ENCODE data around the gene TSG101. TPM values are rescaled to one million over a fixed set of nuclear protein-coding genes. Genes with fewer than 3 reads are reported as not detected.
A peak's percentile ranks its signal among the peaks of the same experiment; 100 is the strongest.

Gene TSG101, protein sequence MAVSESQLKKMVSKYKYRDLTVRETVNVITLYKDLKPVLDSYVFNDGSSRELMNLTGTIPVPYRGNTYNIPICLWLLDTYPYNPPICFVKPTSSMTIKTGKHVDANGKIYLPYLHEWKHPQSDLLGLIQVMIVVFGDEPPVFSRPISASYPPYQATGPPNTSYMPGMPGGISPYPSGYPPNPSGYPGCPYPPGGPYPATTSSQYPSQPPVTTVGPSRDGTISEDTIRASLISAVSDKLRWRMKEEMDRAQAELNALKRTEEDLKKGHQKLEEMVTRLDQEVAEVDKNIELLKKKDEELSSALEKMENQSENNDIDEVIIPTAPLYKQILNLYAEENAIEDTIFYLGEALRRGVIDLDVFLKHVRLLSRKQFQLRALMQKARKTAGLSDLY
- total RNA-seq (46.2 TPM), polyA plus RNA-seq (58.6 TPM)

DNA sequence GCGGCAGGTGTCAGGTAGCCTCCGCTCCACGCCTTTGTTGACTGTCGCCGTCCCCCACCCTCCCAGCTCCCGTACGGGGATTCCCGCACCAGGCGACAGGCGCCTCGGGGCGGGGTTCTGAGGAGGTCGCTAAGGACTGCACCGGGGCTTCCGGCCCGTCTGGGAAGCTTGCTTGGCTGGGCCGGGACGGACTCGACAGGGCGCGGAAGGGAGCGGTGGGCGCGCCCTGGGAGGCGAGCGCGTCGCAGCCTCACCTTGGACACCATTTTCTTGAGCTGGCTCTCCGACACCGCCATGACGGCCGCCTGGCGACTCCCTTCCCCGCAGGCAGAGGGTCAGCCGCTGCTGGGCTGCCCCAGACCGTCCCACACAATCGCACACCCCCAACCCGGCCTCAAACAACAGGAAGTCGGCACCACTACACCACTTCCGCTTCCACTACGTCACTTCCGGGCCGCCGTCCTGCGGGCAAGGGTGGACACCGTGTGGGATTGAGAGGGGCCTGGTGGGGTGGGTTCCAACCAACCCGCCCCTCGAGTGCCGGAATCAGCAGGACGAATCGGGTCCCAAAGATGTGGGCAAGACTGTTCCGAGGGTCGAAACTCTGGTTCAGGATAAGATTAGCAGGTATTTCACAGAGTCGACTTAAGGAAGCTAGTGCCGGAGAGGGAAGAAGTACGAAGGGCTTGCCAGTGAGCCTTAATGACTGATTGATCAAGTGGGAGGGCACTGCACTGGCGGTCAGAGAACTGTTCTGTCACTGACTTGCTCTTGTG is at the start of gene TSG101:
TSS of gene TSG101 (minus strand) at position 422 of the 776 bp plus-strand sequence. CDS start at position 296, 126 bp downstream.
- under 1% methylated on average over 57 of the region's 57 CpGs for WGBS
- peak; percentile 95 for DNase-seq (ENCODE audit: extremely low spot score)
- Histone ChIP-seq H3K27ac (ENCODE audit: low read depth) (peak within 1 kb of the TSS; percentile 98), H3K4me1 (ENCODE audit: insufficient read depth) (no peaks in the 10 kb centered on the region), H3K4me3 (ENCODE audit: low read depth, low read length) (peak within 1 kb of the TSS; percentile 96), H3K36me3 (ENCODE audit: insufficient read depth) (no peaks in the 10 kb centered on the region)

DNA sequence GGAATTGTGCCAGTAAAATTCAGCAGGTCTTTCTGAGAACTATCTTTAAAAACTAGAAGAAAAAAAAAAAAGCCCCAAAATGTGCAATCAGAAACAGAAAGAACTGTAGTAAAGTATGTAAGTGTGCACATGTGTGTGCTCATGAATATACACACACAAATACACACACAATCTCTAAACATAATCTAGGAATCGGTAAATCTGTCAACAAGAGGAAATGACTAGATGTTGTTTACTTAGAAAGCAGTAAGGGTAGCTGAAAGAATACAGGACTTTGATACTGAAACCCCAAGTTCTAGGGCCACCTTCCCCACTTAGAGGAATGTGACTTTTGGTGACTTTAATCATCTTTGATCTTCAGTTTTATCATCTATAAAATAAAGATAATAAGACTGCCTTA is 48.6 kb upstream of the TSG101 start:
- Histone ChIP-seq H3K4me3 (ENCODE audit: low read depth, low read length) (no peak overlapping the region), H3K27ac (ENCODE audit: low read depth) (no peak overlapping the region), H3K4me1 (ENCODE audit: insufficient read depth) (no peaks in the 10 kb centered on the region), H3K36me3 (ENCODE audit: insufficient read depth) (peaks cover 3% of the 10 kb centered on the region)
- no peak for DNase-seq (ENCODE audit: extremely low spot score)
- WGBS: 65% methylated on average over 1 of the region's 1 CpG

DNA sequence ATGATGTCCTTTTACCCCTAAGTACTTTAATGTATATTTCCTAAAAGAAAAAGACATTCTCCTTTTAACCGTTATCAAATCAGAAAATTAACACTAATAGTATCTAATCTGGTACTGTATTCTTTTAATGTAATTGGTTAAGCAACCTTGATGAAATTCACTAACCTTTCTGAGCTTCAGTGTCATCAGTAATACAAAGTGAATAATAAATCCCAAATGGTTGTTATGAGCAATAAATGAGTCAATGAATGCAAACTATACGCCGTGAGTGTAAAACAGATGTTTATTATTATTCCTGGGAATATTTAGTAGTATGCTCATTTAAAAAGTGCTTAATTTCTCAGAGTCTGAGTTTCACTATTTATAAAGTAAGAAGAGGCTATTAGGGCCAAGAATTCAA is 40.3 kb upstream of the TSG101 start:
- WGBS: 91% methylated on average over 3 of the region's 3 CpGs

DNA sequence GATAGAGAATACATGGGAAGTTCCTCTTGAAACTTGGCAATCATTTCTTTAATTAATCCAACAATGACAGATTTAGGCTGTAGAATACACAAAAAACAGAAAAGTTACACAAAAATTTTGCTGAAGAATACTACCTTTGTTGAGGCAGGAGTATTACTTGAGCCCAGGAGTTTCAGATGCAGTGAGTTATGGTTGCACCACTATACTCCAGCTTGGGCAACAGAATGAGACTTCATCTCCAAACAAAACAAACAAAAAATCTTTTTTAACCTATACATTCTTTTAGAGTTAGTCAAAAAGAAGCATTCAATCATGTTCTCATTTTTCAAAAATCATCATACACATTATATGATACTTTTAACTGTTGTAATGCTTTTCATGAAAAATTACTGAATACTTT is 39.7 kb upstream of the TSG101 start:
- DNase-seq (ENCODE audit: extremely low spot score): no peak
- no peak overlapping the region for H3K27ac ChIP-seq (ENCODE audit: low read depth)
- no peaks in the 10 kb centered on the region for H3K4me1 ChIP-seq (ENCODE audit: insufficient read depth)
- no peak overlapping the region for H3K4me3 ChIP-seq (ENCODE audit: low read depth, low read length)
- peaks cover 3% of the 10 kb centered on the region for H3K36me3 ChIP-seq (ENCODE audit: insufficient read depth)

More for the DNA sequence above, 40.3 kb upstream of the TSG101 start:
- Histone ChIP-seq H3K27ac (ENCODE audit: low read depth) (no peak overlapping the region), H3K4me3 (ENCODE audit: low read depth, low read length) (no peak overlapping the region), H3K36me3 (ENCODE audit: insufficient read depth) (peaks cover 3% of the 10 kb centered on the region), H3K4me1 (ENCODE audit: insufficient read depth) (no peaks in the 10 kb centered on the region)
- DNase-seq (ENCODE audit: extremely low spot score): no peak

DNA sequence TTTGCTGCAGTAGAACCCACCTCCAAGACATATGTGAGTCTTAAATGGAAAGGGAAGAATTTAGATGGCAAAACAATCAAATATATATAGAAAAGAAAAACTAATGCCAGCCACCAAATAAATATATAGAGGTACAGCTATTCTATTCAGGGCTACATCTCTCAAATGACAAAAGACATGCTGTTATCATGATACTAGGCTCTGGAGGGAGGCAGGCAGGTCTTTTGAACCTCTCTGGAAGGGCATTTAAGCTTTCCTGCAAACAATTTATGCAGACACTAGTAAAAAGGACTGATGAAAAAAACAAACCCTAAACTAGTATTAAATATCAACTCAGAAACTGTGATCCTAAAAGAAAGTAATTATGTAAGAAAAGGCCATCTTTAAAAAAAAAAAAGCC is 37.4 kb upstream of the TSG101 start:
- Histone ChIP-seq H3K27ac (ENCODE audit: low read depth) (no peak overlapping the region), H3K36me3 (ENCODE audit: insufficient read depth) (peaks cover 1% of the 10 kb centered on the region), H3K4me1 (ENCODE audit: insufficient read depth) (no peaks in the 10 kb centered on the region), H3K4me3 (ENCODE audit: low read depth, low read length) (no peak overlapping the region)
- no peak for DNase-seq (ENCODE audit: extremely low spot score)

DNA sequence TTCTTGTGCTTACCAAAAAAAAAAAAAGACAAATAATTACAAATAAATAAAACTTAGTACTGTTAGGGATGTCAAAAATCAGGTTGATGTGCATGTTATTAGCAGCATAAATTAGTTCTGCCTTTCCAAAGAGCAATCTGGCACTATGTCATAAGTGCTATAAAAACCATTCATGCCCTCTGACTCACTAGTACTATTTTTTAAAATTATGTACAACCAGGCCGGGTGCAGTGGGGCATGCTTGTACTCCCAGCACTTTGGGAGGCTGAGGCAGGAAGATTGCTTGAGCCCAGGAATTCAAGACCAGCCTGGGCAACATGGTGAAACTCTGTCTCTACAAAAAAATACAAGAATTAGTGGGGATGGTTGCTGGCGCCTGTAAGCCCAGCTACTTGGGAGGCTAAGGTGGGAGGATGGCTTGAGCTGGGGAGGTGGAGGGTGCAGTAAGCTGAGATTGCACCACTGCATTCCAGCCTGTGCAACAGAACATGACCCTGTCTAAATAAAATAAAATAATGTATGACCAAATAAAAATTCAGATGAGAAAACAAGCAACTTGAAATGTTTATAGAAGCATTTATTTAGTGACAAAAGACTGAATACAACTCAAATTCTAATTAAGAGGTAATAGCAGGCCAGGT is 36.5 kb upstream of the TSG101 start:
- Histone ChIP-seq H3K4me1 (ENCODE audit: insufficient read depth) (no peaks in the 10 kb centered on the region), H3K36me3 (ENCODE audit: insufficient read depth) (peaks cover 1% of the 10 kb centered on the region), H3K27ac (ENCODE audit: low read depth) (no peak overlapping the region), H3K4me3 (ENCODE audit: low read depth, low read length) (no peak overlapping the region)
- no peak for DNase-seq (ENCODE audit: extremely low spot score)
- WGBS: 95% methylated on average over 2 of the region's 2 CpGs

DNA sequence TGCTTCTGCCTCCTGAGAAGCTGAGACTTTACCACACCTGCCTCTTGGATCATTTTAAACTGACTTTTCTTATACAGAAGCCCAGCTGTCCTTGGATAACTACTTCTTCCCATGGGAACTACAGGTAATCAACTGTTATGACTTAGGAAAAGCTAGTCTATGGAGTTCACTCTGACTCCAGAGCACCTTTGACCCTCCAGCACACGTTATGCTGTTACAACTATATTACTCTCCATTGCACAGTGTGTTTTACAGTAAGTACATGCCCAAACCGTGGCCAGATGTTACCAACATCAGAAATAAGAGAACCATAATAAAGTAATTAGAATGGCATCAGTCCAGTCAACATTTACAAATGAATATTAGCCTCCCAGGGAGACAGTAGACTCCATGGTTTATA is 21.3 kb upstream of the TSG101 start:
- no peak for DNase-seq (ENCODE audit: extremely low spot score)
- no peaks in the 10 kb centered on the region for H3K4me1 ChIP-seq (ENCODE audit: insufficient read depth)
- WGBS: 84% methylated on average over 2 of the region's 2 CpGs
- H3K4me3 ChIP-seq (ENCODE audit: low read depth, low read length): no peak overlapping the region
- no peaks in the 10 kb centered on the region for H3K36me3 ChIP-seq (ENCODE audit: insufficient read depth)
- H3K27ac ChIP-seq (ENCODE audit: low read depth): no peak overlapping the region

DNA sequence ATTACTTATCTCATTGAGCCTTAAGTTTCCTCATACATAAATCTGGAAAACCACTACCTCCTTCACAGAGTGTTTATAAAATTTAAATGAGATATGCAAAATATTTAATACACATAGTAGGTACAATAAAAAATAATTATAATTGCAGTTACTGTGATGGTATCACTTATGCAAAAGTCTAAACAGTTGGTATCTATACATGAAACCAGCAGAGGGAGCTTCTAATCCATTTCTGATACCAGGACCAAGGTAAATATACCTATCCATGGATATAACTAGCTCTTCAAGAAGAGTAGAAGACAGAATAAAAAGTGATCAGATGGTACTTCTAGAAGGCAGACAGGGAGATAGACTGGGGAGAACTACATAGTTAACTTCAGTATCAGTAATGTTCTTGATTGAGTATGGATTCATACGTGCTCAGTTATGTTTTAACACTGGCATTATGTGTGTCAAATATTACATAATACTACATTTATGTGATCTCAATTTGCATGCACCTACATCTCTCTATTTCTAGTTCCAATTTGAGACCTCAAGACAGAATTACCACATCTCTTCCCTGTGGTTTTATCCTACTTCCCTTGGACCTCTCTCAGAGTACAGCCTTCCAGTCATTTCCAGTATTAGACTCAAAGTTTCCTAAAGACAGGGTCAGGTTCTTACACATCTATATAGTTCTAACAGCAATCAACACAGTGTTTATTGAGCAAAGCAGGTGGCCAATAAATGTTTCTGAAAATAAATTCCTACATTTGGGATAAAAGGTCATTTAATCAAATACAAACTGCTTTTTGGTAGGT is 13.7 kb upstream of the TSG101 start:
- WGBS: 91% methylated on average over 1 of the region's 1 CpG
- Histone ChIP-seq H3K4me3 (ENCODE audit: low read depth, low read length) (no peak overlapping the region), H3K27ac (ENCODE audit: low read depth) (no peak overlapping the region), H3K4me1 (ENCODE audit: insufficient read depth) (no peaks in the 10 kb centered on the region), H3K36me3 (ENCODE audit: insufficient read depth) (no peaks in the 10 kb centered on the region)
- no peak for DNase-seq (ENCODE audit: extremely low spot score)

DNA sequence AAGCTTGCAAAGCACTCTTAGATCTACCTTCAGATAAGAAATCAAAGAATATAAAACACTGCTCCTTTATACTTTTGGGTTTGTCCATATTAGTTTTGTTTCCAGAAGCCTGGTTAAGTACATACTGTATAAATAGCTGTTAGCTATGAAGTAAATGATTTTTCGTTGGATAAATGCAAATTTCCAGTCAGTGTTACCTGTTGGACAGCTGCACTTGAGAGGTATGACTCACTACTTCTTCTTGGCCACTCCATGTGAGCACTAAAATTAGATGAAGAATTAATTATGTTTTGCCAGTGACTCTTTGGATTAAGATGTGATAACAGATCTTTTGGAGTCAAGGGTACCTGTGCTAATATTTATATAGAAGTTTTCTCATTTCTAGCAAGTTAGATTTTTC is 9.5 kb upstream of the TSG101 start:
- 70% methylated on average over 1 of the region's 1 CpG for WGBS
- Histone ChIP-seq H3K4me1 (ENCODE audit: insufficient read depth) (no peaks in the 10 kb centered on the region), H3K4me3 (ENCODE audit: low read depth, low read length) (no peak overlapping the region), H3K27ac (ENCODE audit: low read depth) (no peak overlapping the region), H3K36me3 (ENCODE audit: insufficient read depth) (no peaks in the 10 kb centered on the region)
- DNase-seq (ENCODE audit: extremely low spot score): no peak

DNA sequence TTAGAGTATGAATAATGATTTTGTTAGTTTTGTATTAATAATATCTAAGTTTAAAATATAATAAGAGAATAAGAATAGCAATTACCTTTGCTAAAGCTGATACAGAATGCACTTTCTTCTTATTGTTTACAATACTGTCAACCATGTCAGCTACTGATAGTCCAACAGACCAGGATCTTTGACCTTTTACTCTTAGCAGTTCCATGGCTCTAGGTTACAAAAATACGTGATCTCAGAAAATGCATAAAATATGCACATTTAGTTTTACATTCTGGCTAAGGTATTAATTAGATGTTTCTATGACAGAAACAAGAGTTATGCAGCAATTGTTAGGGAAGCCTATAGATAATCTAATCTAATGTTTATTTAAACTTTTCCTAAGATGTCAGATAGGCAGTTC is 7.5 kb upstream of the TSG101 start:
- H3K4me1 ChIP-seq (ENCODE audit: insufficient read depth): no peaks in the 10 kb centered on the region
- H3K4me3 ChIP-seq (ENCODE audit: low read depth, low read length): no peak overlapping the region
- no peaks in the 10 kb centered on the region for H3K36me3 ChIP-seq (ENCODE audit: insufficient read depth)
- no peak overlapping the region for H3K27ac ChIP-seq (ENCODE audit: low read depth)
- no peak for DNase-seq (ENCODE audit: extremely low spot score)
- WGBS: 76% methylated on average over 1 of the region's 1 CpG

DNA sequence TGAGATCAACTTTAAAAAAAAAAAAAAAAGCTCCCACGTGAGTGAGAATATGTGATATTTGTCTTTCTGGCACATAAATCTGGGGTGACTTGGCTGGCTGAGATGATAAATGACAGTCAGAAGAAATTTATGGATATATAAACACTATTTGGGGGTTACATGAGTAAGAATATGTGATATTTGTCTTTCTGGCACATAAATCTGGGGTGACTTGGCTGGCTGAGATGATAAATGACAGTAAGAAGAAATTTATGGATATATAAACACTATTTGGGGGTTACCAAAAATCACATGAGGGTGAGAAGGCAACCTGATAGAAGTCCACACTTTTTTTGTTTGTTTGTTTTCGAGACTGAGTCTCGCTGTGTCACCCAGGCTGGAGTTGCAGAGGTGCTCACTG is 6.6 kb upstream of the TSG101 start:
- no peaks in the 10 kb centered on the region for H3K36me3 ChIP-seq (ENCODE audit: insufficient read depth)
- WGBS: 93% methylated on average over 3 of the region's 3 CpGs

DNA sequence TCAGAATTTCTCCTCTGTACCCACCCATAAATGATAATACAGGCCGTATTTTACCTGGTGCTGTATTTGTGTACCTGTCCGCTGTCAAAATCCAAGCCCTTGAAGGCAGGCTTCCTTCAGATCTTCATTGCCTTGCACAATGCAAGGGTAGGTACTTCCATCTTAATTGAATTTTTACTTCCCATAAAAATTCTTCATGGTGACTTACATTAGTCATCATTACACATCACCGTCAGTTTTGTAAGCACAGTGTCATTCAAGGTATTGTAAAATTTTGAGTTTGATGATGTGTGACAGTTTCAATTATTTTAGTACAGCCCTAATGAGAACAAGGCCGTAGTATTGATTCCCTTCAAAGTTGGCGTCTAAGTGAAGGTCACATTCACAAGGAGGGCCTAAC is 770 bp upstream of the TSG101 start:
- Histone ChIP-seq H3K4me3 (ENCODE audit: low read depth, low read length) (peak overlapping the region; percentile 96), H3K27ac (ENCODE audit: low read depth) (peak overlapping the region; percentile 98), H3K4me1 (ENCODE audit: insufficient read depth) (no peaks in the 10 kb centered on the region), H3K36me3 (ENCODE audit: insufficient read depth) (no peaks in the 10 kb centered on the region)
- 32% methylated on average over 5 of the region's 5 CpGs for WGBS
- no peak for DNase-seq (ENCODE audit: extremely low spot score)

More for the DNA sequence above, 6.6 kb upstream of the TSG101 start:
- no peak overlapping the region for H3K4me3 ChIP-seq (ENCODE audit: low read depth, low read length)
- H3K27ac ChIP-seq (ENCODE audit: low read depth): no peak overlapping the region
- H3K4me1 ChIP-seq (ENCODE audit: insufficient read depth): no peaks in the 10 kb centered on the region
- no peak for DNase-seq (ENCODE audit: extremely low spot score)

DNA sequence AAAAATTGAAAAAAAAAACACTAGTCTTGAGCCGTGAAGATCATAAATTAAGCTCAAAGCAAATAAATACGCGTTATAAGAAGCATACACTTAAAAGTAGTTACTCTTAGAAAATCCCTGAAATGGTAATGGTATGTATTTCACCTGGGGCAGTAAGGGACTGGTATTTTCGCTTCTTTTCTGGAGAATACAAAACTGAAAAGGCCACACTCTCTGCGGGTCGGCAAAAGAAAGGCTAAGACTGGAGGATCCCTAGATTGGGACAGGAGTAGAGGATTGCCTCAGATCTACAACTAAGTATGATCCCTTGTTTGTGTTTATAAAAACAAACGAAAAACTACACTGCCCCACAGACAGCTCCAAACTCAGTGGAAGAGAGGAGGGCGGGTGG is 617 bp downstream of the TSG101 start:
- no peak for DNase-seq (ENCODE audit: extremely low spot score)
- no peaks in the 10 kb centered on the region for H3K36me3 ChIP-seq (ENCODE audit: insufficient read depth)
- no peaks in the 10 kb centered on the region for H3K4me1 ChIP-seq (ENCODE audit: insufficient read depth)
- H3K27ac ChIP-seq (ENCODE audit: low read depth): peak overlapping the region; percentile 98
- H3K4me3 ChIP-seq (ENCODE audit: low read depth, low read length): peak overlapping the region; percentile 96
- WGBS: under 1% methylated on average over 8 of the region's 8 CpGs
